K562 (cell line): ENCODE measurements around the gene HAS3. TPM values are rescaled to one million over a fixed set of nuclear protein-coding genes. Genes with fewer than 3 reads are reported as not detected.

ENCODE experiments used
- ATAC-seq: fragments of 200-7000 bp; cut with Tn5 transposase; 3 replicates; pipeline ENCODE4 v1.9.1; 2020; ENCODE audit warnings: moderate library complexity
- BruUV-seq: library from RNA; stranded (reverse); fragments of 400-500 nt; replicated peaks from 2 replicates; lab custom pipeline; 2021; lab: Mats Ljungman, UMichigan
- CTCF ChIA-PET: fragments of 300-600 bp; formaldehyde crosslinking; extraction: SDS; loops from one replicate; lab custom pipeline; 2021; ENCODE audit warnings: low intra/inter-chr PET ratio; lab: Yijun Ruan, JAX
- POLR2A ChIA-PET: fragments of 300-600, 350-650 bp; sonication (Branson Sonifier 250); formaldehyde crosslinking; extraction: SDS; loops from one replicate; lab custom pipeline; 2021; ENCODE audit warnings: antibody characterized with exemption, inconsistent platforms; lab: Yijun Ruan, JAX
- DNase-seq, 4 experiments: peaks; one replicate each; pipeline versions ENCODE4 v3.0.0 to v3.0.0-alpha.2; 2011 to 2018; ENCODE audit warnings: low spot score in 3 of 4, mixed read lengths in 3 of 4; ENCODE audit errors: extremely low read depth in 1 of 4
- FAIRE-seq: peaks from 2 replicates; lab custom pipeline; 2011; peaks lifted over from hg19 to GRCh38; lab: Jason Lieb, UNC
- H2AFZ ChIP-seq: 2 replicates; pipeline ENCODE4 v1.6.0; 2011; ENCODE audit warnings: low read depth, low read length, control low read depth, inconsistent platforms
- H3K27ac ChIP-seq: fragments of 200-600 bp; 3 replicates; pipeline ENCODE4 v1.8.0; 2011; ENCODE audit warnings: low read depth, mild to moderate bottlenecking, control low read depth, inconsistent platforms, low read length, moderate library complexity, mixed read lengths; ENCODE audit errors: extremely low read depth
- H3K27me3 ChIP-seq, 2 experiments: fragments of 300-600 bp in 1 of 2; 2 replicates in 1 of 2; 3 replicates in 1 of 2; pipeline versions ENCODE4 v1.6.0 to v1.8.0; 2011; ENCODE audit warnings: inconsistent platforms in 2 of 2, low read length in 2 of 2, mild to moderate bottlenecking in 1 of 2, mixed read lengths in 1 of 2, moderate library complexity in 1 of 2; ENCODE audit not compliant: control insufficient read depth in 2 of 2, insufficient read depth in 2 of 2
- H3K36me3 ChIP-seq: fragments of 300-600 bp; 3 replicates; pipeline ENCODE4 v1.8.0; 2011; ENCODE audit warnings: mild to moderate bottlenecking, low read length, inconsistent platforms; ENCODE audit not compliant: control insufficient read depth, insufficient read depth
- H3K4me1 ChIP-seq, 2 experiments: fragments of 200-600 bp in 1 of 2; replicated peaks in 1 of 2; 2 replicates in 1 of 2; 3 replicates in 1 of 2; pipeline versions ENCODE4 v1.5.1 to v1.8.0; 2011; ENCODE audit warnings: inconsistent platforms in 2 of 2, low read length in 2 of 2, mild to moderate bottlenecking in 1 of 2, mixed read lengths in 1 of 2, moderate library complexity in 1 of 2; ENCODE audit not compliant: control insufficient read depth in 2 of 2, insufficient read depth in 2 of 2
- H3K4me2 ChIP-seq: 2 replicates; pipeline ENCODE4 v1.6.1; 2011; ENCODE audit warnings: low read length, control low read depth, inconsistent platforms, mixed read lengths; ENCODE audit not compliant: insufficient read depth
- H3K4me3 ChIP-seq: fragments of 200-600 bp; sonication (generic), shearing (Covaris generic); 2 replicates; pipeline ENCODE4 v1.5.1; 2016; ENCODE audit warnings: control low read depth, inconsistent platforms
- H3K79me2 ChIP-seq: fragments of 200-600 bp; 3 replicates; pipeline ENCODE4 v1.8.0; 2011; ENCODE audit warnings: low read length, inconsistent platforms; ENCODE audit not compliant: control insufficient read depth, insufficient read depth
- H3K9ac ChIP-seq, 2 experiments: 2 replicates each; pipeline versions ENCODE4 v1.6.0 to v1.6.1; 2011; ENCODE audit warnings: low read depth in 2 of 2, low read length in 2 of 2, control low read depth in 1 of 2, inconsistent platforms in 1 of 2, mild to moderate bottlenecking in 1 of 2, mixed read lengths in 1 of 2; ENCODE audit not compliant: insufficient read depth in 1 of 2
- H3K9me1 ChIP-seq: one replicate; pipeline ENCODE4 v1.6.0; 2011; ENCODE audit warnings: inconsistent platforms, mild to moderate bottlenecking, low read length, moderate library complexity; ENCODE audit not compliant: control insufficient read depth, insufficient read depth
- H3K9me3 ChIP-seq: replicated peaks from 2 replicates; pipeline ENCODE4 v1.5.1; 2011; ENCODE audit warnings: low read depth, low read length, inconsistent platforms; ENCODE audit not compliant: control insufficient read depth, insufficient read depth
- H4K20me1 ChIP-seq: replicated peaks from 2 replicates; pipeline ENCODE4 v1.6.1; 2011; ENCODE audit warnings: low read length, inconsistent platforms, mixed read lengths; ENCODE audit not compliant: control insufficient read depth, insufficient read depth
- BDP1 ChIP-seq: IDR thresholded peaks from 3 replicates; pipeline ENCODE4 v1.6.1; 2011; ENCODE audit not compliant: insufficient read length, insufficient read depth
- CHCHD3 ChIP-seq: fragments of 250-450 bp; sonication (Bioruptor Pico); IDR thresholded peaks from 2 replicates; pipeline ENCODE4 v2.1.2; 2022; ENCODE audit warnings: mild to moderate bottlenecking
- DNMT1 ChIP-seq: fragments of 450-650 bp; IDR thresholded peaks from 2 replicates; pipeline ENCODE4 v1.6.1; 2016; ENCODE audit warnings: antibody characterized with exemption, mild to moderate bottlenecking
- EWSR1 ChIP-seq: fragments of 450-650 bp; IDR thresholded peaks from 2 replicates; pipeline ENCODE4 v1.6.1; 2018; ENCODE audit warnings: borderline replicate concordance, mild to moderate bottlenecking, low read depth, moderate library complexity; ENCODE audit not compliant: partially characterized antibody
- MCM2 ChIP-seq: fragments of 450-650 bp; IDR thresholded peaks from 2 replicates; pipeline ENCODE4 v1.6.1; 2017; ENCODE audit warnings: low read depth, mild to moderate bottlenecking
- MCM3 ChIP-seq: fragments of 450-650 bp; IDR thresholded peaks from 2 replicates; pipeline ENCODE4 v1.6.1; 2016
- NCOA4 ChIP-seq: fragments of 450-650 bp; IDR thresholded peaks from 2 replicates; pipeline ENCODE4 v1.6.1; 2018; ENCODE audit warnings: mild to moderate bottlenecking; ENCODE audit not compliant: partially characterized antibody
- NEUROD1 ChIP-seq: fragments of 150-350 bp; IDR thresholded peaks from 2 replicates; pipeline ENCODE4 v1.6.1; 2014; ENCODE audit warnings: borderline replicate concordance, low read length, low read depth; ENCODE audit not compliant: partially characterized antibody
- NFXL1 ChIP-seq: fragments of 450-650 bp; formaldehyde crosslinking; IDR thresholded peaks from 2 replicates; pipeline ENCODE4 v1.4.0; 2021; ENCODE audit warnings: mild to moderate bottlenecking
- RFX5 ChIP-seq: IDR thresholded peaks from 2 replicates; pipeline ENCODE4 v1.6.1; 2011; ENCODE audit warnings: low read depth, mild to moderate bottlenecking, improper control_type of control experiment, low read length
- THRAP3 ChIP-seq: fragments of 450-650 bp; IDR thresholded peaks from 2 replicates; pipeline ENCODE4 v1.6.1; 2016; ENCODE audit warnings: mild to moderate bottlenecking, inconsistent platforms, borderline replicate concordance
- TOE1 ChIP-seq, 2 experiments: fragments of 450-650 bp in 1 of 2; sonication (generic) in 1 of 2; formaldehyde crosslinking in 1 of 2; IDR thresholded peaks; 2 replicates each; pipeline versions ENCODE4 v1.7.1 to v1.8.0; 2016 to 2022; ENCODE audit warnings: borderline replicate concordance in 2 of 2, mild to moderate bottlenecking in 2 of 2, antibody characterized with exemption in 1 of 2, inconsistent platforms in 1 of 2, low read depth in 1 of 2, missing genetic modification reagents in 1 of 2, moderate library complexity in 1 of 2
- ZNF282 ChIP-seq: sonication (generic); formaldehyde crosslinking; IDR thresholded peaks from 2 replicates; pipeline ENCODE4 v1.8.1; 2023; ENCODE audit warnings: missing genetic modification reagents
- ZNF445 ChIP-seq: fragments of 250-450 bp; sonication (Bioruptor Pico); IDR thresholded peaks from 2 replicates; pipeline ENCODE4 v1.4.0; 2020; ENCODE audit warnings: low read depth, mild to moderate bottlenecking, moderate library complexity
- WGBS: fragments of 100-300 bp; shearing (Covaris generic); methylation state at CpG from one replicate; pipeline ENCODE4 v1.1.6; 2016; ENCODE audit warnings: low coverage, mixed read lengths; ENCODE audit not compliant: insufficient coverage; ENCODE audit errors: missing lambda C conversion rate; 5-methylcytosine and 5-hydroxymethylcytosine counted together
- in situ Hi-C: fragments of 300-500 bp; cut with MboI; formaldehyde crosslinking; loops from 4 replicates; pipeline ENCODE4 v1.15.0; 2018; ENCODE audit warnings: inconsistent platforms, mixed read lengths
- intact Hi-C: fragments of 100-400 bp; cut with micrococcal nuclease; formaldehyde crosslinking; loops from 2 replicates; pipeline ENCODE4 v1.14.2; 2022
- polyA plus RNA-seq, 8 experiments: library from polyadenylated mRNA; depleted of rRNA in 4 of 8; stranded (reverse) in 5 of 8; unstranded in 3 of 8; fragments of >200 nt; fragmentation: Nextera tagmentation in 2 of 8; fragmentation: Illumina TruSeq in 1 of 8; extraction: Ambion mirVana in 2 of 8; extraction: Trizol in 1 of 8; gene quantifications; 2 replicates each; pipeline versions ENCODE4 v1.2.1 to v1.2.3, GENCODE V29; 2011 to 2014; ENCODE audit warnings: inconsistent platforms in 1 of 8, missing spikeins in 1 of 8
- total RNA-seq, 7 experiments: library from RNA; depleted of rRNA in 6 of 7; stranded (reverse); fragments of >200 nt in 6 of 7; fragmentation: Illumina TruSeq in 2 of 7; extraction: Trizol in 2 of 7; gene quantifications; 2 replicates each; pipeline versions ENCODE4 v1.2.1 to v1.2.3, GENCODE V29; 2011 to 2021; ENCODE audit warnings: low replicate concordance in 1 of 7
- TF ChIP-seq, protein P1 (sequence below): sonication (generic); formaldehyde crosslinking; IDR thresholded peaks from 2 replicates; pipeline ENCODE4 v1.8.0; 2022; ENCODE audit warnings: missing genetic modification reagents, mild to moderate bottlenecking, borderline replicate concordance
- TF ChIP-seq, protein P2 (sequence below): IDR thresholded peaks from 2 replicates; pipeline ENCODE4 v1.6.1; 2016; ENCODE audit warnings: missing genetic modification characterization, missing compliant biosample characterization
- TF ChIP-seq, protein P3 (sequence below): fragments of 450-650 bp; formaldehyde crosslinking; IDR thresholded peaks from 2 replicates; pipeline ENCODE4 v1.4.0; 2020; ENCODE audit warnings: mild to moderate bottlenecking, moderate library complexity
- TF ChIP-seq, protein P4 (sequence below): fragments of 250-450 bp; sonication (Bioruptor Pico); IDR thresholded peaks from 2 replicates; pipeline ENCODE4 v1.5.1; 2021; ENCODE audit warnings: mild to moderate bottlenecking

Gene HAS3
- total and polyA plus RNA-seq, 9 of the 15 experiments (the other 6 are each of a cell fraction or from before 2014, with no cell fraction given): 0.04 to 0.33 (median 0.13) TPM; not detected in 1

DNA sequence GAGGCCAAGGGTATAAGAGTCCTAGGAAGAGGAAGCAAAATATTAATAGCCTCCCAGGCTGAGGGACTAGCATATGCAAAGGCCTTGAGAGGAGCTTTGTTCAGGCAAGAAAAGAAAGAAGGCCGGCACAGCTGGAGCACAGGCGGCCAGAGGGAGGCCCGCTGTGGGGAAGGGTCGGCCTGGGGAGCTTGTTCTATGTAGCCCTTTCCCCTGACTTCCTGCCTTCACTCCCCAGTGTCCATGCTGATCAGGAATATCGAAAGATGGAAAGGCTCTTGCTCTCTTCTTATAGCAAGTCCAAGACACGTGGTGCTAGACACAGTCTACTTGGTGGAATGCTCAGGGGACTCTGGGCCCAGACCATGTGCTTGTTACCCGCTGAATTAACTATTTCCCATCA is 27.4 kb upstream of the HAS3 start:
- H3K27ac ChIP-seq: no peak overlapping the region
- FAIRE-seq (no peak), DNase-seq (no peak), ATAC-seq (no peak)
- no peak overlapping the region for H3K4me3 ChIP-seq
- no peaks in the 10 kb centered on the region for H3K79me2 ChIP-seq
- ChIA-PET CTCF (no interaction called here), POLR2A (interaction anchor here (1.0 kb wide), 1 partner anchor 15 kb away, joined by 3 read pairs; no protein-coding TSS in a partner anchor)
- no peaks in the 10 kb centered on the region for H3K27me3 ChIP-seq
- in situ Hi-C loops: no loop called here
- no peak overlapping the region for H2AFZ ChIP-seq
- BruUV-seq: no TSS peak
- no peaks in the 10 kb centered on the region for H3K9me3 ChIP-seq
- no peak overlapping the region for H3K4me2 ChIP-seq
- 64% methylated on average over 7 of the region's 7 CpGs for WGBS
- intact Hi-C loops: no loop called here
- no peaks in the 10 kb centered on the region for H3K36me3 ChIP-seq
- H3K9ac ChIP-seq: no peak overlapping the region
- H3K9me1 ChIP-seq: no peaks in the 10 kb centered on the region
- H3K4me1 ChIP-seq: no peaks in the 10 kb centered on the region
- H4K20me1 ChIP-seq: no peaks in the 10 kb centered on the region
- TF ChIP-seq, protein P1, sequence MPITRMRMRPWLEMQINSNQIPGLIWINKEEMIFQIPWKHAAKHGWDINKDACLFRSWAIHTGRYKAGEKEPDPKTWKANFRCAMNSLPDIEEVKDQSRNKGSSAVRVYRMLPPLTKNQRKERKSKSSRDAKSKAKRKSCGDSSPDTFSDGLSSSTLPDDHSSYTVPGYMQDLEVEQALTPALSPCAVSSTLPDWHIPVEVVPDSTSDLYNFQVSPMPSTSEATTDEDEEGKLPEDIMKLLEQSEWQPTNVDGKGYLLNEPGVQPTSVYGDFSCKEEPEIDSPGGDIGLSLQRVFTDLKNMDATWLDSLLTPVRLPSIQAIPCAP (CRISPR knock-in tag): no peak
- no peak for TF ChIP-seq BDP1
- no peak for TF ChIP-seq NFXL1 (CRISPR knock-in tag)
- TF ChIP-seq EWSR1: no peak
- TF ChIP-seq TOE1 (IDR thresholded peaks at IDR 0.05; ENCODE audit: borderline replicate concordance): no peak
- no peak for TF ChIP-seq TOE1 (CRISPR knock-in tag; IDR thresholded peaks at IDR 0.05; ENCODE audit: borderline replicate concordance, low read depth)
- TF ChIP-seq, protein P2, sequence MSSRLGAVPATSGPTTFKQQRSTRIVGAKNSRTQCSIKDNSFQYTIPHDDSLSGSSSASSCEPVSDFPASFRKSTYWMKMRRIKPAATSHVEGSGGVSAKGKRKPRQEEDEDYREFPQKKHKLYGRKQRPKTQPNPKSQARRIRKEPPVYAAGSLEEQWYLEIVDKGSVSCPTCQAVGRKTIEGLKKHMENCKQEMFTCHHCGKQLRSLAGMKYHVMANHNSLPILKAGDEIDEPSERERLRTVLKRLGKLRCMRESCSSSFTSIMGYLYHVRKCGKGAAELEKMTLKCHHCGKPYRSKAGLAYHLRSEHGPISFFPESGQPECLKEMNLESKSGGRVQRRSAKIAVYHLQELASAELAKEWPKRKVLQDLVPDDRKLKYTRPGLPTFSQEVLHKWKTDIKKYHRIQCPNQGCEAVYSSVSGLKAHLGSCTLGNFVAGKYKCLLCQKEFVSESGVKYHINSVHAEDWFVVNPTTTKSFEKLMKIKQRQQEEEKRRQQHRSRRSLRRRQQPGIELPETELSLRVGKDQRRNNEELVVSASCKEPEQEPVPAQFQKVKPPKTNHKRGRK (tag): no peak
- no peak for TF ChIP-seq ZNF282 (CRISPR knock-in tag)
- no peak for TF ChIP-seq MCM3
- TF ChIP-seq, protein P3, sequence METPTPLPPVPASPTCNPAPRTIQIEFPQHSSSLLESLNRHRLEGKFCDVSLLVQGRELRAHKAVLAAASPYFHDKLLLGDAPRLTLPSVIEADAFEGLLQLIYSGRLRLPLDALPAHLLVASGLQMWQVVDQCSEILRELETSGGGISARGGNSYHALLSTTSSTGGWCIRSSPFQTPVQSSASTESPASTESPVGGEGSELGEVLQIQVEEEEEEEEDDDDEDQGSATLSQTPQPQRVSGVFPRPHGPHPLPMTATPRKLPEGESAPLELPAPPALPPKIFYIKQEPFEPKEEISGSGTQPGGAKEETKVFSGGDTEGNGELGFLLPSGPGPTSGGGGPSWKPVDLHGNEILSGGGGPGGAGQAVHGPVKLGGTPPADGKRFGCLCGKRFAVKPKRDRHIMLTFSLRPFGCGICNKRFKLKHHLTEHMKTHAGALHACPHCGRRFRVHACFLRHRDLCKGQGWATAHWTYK: no peak
- no peak for TF ChIP-seq DNMT1
- TF ChIP-seq NEUROD1: no peak
- no peak for TF ChIP-seq CHCHD3 (CRISPR knock-in tag)
- TF ChIP-seq THRAP3: no peak
- TF ChIP-seq, protein P4, sequence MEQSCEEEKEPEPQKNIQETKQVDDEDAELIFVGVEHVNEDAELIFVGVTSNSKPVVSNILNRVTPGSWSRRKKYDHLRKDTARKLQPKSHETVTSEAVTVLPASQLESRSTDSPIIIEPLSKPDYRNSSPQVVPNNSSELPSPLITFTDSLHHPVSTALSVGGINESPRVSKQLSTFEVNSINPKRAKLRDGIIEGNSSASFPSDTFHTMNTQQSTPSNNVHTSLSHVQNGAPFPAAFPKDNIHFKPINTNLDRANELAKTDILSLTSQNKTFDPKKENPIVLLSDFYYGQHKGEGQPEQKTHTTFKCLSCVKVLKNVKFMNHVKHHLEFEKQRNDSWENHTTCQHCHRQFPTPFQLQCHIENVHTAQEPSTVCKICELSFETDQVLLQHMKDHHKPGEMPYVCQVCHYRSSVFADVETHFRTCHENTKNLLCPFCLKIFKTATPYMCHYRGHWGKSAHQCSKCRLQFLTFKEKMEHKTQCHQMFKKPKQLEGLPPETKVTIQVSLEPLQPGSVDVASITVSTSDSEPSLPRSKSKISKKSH (CRISPR knock-in tag): no peak
- TF ChIP-seq RFX5: no peak
- TF ChIP-seq ZNF445 (CRISPR knock-in tag): no peak
- TF ChIP-seq NCOA4: no peak
- TF ChIP-seq MCM2: no peak
